ENCODE data around the gene CMC2. TPM values are rescaled to one million over a fixed set of nuclear protein-coding genes. Genes with fewer than 3 reads are reported as not detected.

The CMC2 gene
- total RNA-seq, 2 donors from 2014 or later, result 20.5 to 61.7 TPM

GRCh38 chr16:81029930-81030604, 23.4 kb upstream of the CMC2 start:
- DNase-seq (ENCODE audit: low spot score), result no peak
- H3K9me3 ChIP-seq, result no peaks in the 10 kb centered on the region
- TF ChIP-seq CTCF (IDR thresholded peaks at IDR 0.05), result no peak
- no peaks in the 10 kb centered on the region for H3K4me1 ChIP-seq (ENCODE audit: control insufficient read depth in 1 of 2, low read depth in 2 of 2)
- no peaks in the 10 kb centered on the region for H3K36me3 ChIP-seq
- no peaks in the 10 kb centered on the region for H3K27me3 ChIP-seq (replicated peaks; ENCODE audit: insufficient read depth)
- H3K27ac ChIP-seq, result no peak overlapping the region
- H3K4me3 ChIP-seq, result no peak overlapping the region
- no peak for ATAC-seq (ENCODE audit: insufficient number of reproducible peaks, low FRiP score, low read depth)

GRCh38 chr16:81026429-81026828, 19.7 kb upstream of the CMC2 start:
- Histone ChIP-seq H3K27me3 (replicated peaks; ENCODE audit: insufficient read depth) (no peaks in the 10 kb centered on the region), H3K9me3 (no peaks in the 10 kb centered on the region), H3K36me3 (no peaks in the 10 kb centered on the region), H3K27ac (no peak overlapping the region), H3K4me1 (ENCODE audit: control insufficient read depth in 1 of 2, low read depth in 2 of 2) (no peaks in the 10 kb centered on the region), H3K4me3 (no peak overlapping the region)
- DNase-seq (ENCODE audit: low spot score), result no peak
- no peak for TF ChIP-seq CTCF (IDR thresholded peaks at IDR 0.05)
- ATAC-seq (ENCODE audit: insufficient number of reproducible peaks, low FRiP score, low read depth), result no peak

- DNase-seq (ENCODE audit: low spot score) (no peak), ATAC-seq (ENCODE audit: insufficient number of reproducible peaks, low FRiP score, low read depth) (no peak)
- Histone ChIP-seq H3K36me3 (no peaks in the 10 kb centered on the region), H3K4me3 (no peak overlapping the region), H3K4me1 (ENCODE audit: control insufficient read depth in 1 of 2, low read depth in 2 of 2) (no peaks in the 10 kb centered on the region), H3K27ac (no peak overlapping the region), H3K27me3 (replicated peaks; ENCODE audit: insufficient read depth) (no peaks in the 10 kb centered on the region), H3K9me3 (no peaks in the 10 kb centered on the region)
- TF ChIP-seq CTCF (IDR thresholded peaks at IDR 0.05), result no peak
Observed at GRCh38 chr16:81018496-81018895, 11.8 kb upstream of the CMC2 start.

GRCh38 chr16:81014672-81015071, 8.0 kb upstream of the CMC2 start:
- Histone ChIP-seq H3K27me3 (replicated peaks; ENCODE audit: insufficient read depth) (no peaks in the 10 kb centered on the region), H3K36me3 (no peaks in the 10 kb centered on the region), H3K27ac (no peak overlapping the region), H3K9me3 (no peaks in the 10 kb centered on the region), H3K4me3 (no peak overlapping the region), H3K4me1 (ENCODE audit: control insufficient read depth in 1 of 2, low read depth in 2 of 2) (no peaks in the 10 kb centered on the region)
- TF ChIP-seq CTCF (IDR thresholded peaks at IDR 0.05), result no peak
- DNase-seq (ENCODE audit: low spot score), result no peak
- no peak for ATAC-seq (ENCODE audit: insufficient number of reproducible peaks, low FRiP score, low read depth)

- ATAC-seq (ENCODE audit: insufficient number of reproducible peaks, low FRiP score, low read depth), result no peak
- no peak for TF ChIP-seq CTCF (IDR thresholded peaks at IDR 0.05)
- no peaks in the 10 kb centered on the region for H3K27me3 ChIP-seq (replicated peaks; ENCODE audit: insufficient read depth)
- no peak for DNase-seq (ENCODE audit: low spot score)
- no peak overlapping the region for H3K27ac ChIP-seq
- no peak overlapping the region for H3K4me3 ChIP-seq
- H3K4me1 ChIP-seq (ENCODE audit: control insufficient read depth in 1 of 2, low read depth in 2 of 2), result peaks cover 0 to 3% of the 10 kb centered on the region in 2 donors
- no peaks in the 10 kb centered on the region for H3K9me3 ChIP-seq
- H3K36me3 ChIP-seq, result no peaks in the 10 kb centered on the region
Observed at GRCh38 chr16:81012974-81013373, 6.3 kb upstream of the CMC2 start.

All from thoracic aorta (tissue), 2 donors.